ENCODE data around the gene ZNF605.
"Not testable (repeated sequence)": the region's sequence is repeated elsewhere in the genome, so short reads cannot be mapped to it uniquely, and the experiment has no call there.

Gene ZNF605

GRCh38 chr12:132949936-132950837 is 5.9 kb downstream of the ZNF605 start:
- no peak for DNase-seq (ENCODE audit: low read depth, low spot score)

GRCh38 chr12:132948146-132949066 is 7.7 kb downstream of the ZNF605 start:
- no peak for DNase-seq (ENCODE audit: low read depth, low spot score)

- no peak for DNase-seq (ENCODE audit: low read depth, low spot score)
These were observed 9.8 kb downstream of the ZNF605 start for GRCh38 chr12:132946246-132946820.

- no peak for DNase-seq (ENCODE audit: low read depth, low spot score)
These were observed 10.3 kb downstream of the ZNF605 start for GRCh38 chr12:132945806-132946205.

- DNase-seq (ENCODE audit: low read depth, low spot score): no peak
These were observed 13.5 kb downstream of the ZNF605 start for GRCh38 chr12:132942611-132943010.

- no peak for DNase-seq (ENCODE audit: low read depth, low spot score)
These were observed 14.7 kb downstream of the ZNF605 start for GRCh38 chr12:132941336-132941954.

- no peak for DNase-seq (ENCODE audit: low read depth, low spot score)
These were observed 15.9 kb downstream of the ZNF605 start for GRCh38 chr12:132940071-132940719.

- DNase-seq (ENCODE audit: low read depth, low spot score): not testable (repeated sequence)
These were observed 17.3 kb downstream of the ZNF605 start for GRCh38 chr12:132938807-132939206.

GRCh38 chr12:132937476-132937875 is 18.6 kb downstream of the ZNF605 start:
- DNase-seq (ENCODE audit: low read depth, low spot score): no peak

- not testable (repeated sequence) for DNase-seq (ENCODE audit: low read depth, low spot score)
These were observed 19.2 kb downstream of the ZNF605 start for GRCh38 chr12:132936921-132937320.

- DNase-seq (ENCODE audit: low read depth, low spot score): no peak
These were observed 19.9 kb downstream of the ZNF605 start for GRCh38 chr12:132936163-132936562.

GRCh38 chr12:132926415-132926833 is 29.7 kb downstream of the ZNF605 start:
- no peak for DNase-seq (ENCODE audit: low read depth, low spot score)

GRCh38 chr12:132925597-132926414 is 30.3 kb downstream of the ZNF605 start:
- DNase-seq (ENCODE audit: low read depth, low spot score): no peak

GRCh38 chr12:132924356-132924755 is 31.8 kb downstream of the ZNF605 start:
- no peak for DNase-seq (ENCODE audit: low read depth, low spot score)

GRCh38 chr12:132923356-132923909 is 32.7 kb downstream of the ZNF605 start:
- no peak for DNase-seq (ENCODE audit: low read depth, low spot score)

GRCh38 chr12:132922676-132923075 is 33.4 kb downstream of the ZNF605 start:
- DNase-seq (ENCODE audit: low read depth, low spot score): no peak

GRCh38 chr12:132921685-132922084 is 34.4 kb downstream of the ZNF605 start:
- no peak for DNase-seq (ENCODE audit: low read depth, low spot score)

GRCh38 chr12:132918680-132919079 is 37.4 kb downstream of the ZNF605 start:
- DNase-seq (ENCODE audit: low read depth, low spot score): no peak

GRCh38 chr12:132909030-132909368 is 47.1 kb downstream of the ZNF605 start:
- no peak for DNase-seq (ENCODE audit: low read depth, low spot score)
